GM18909 (cell line): Measurements from ENCODE around the gene WDR3.
"Not testable (repeated sequence)": the region's sequence is repeated elsewhere in the genome, so short reads cannot be mapped to it uniquely, and the experiment has no call there.

Experiments used
- ATAC-seq: cut with Tn5 transposase; IDR thresholded peaks from one replicate; pipeline ENCODE4 v1.9.1; 2021; ENCODE audit warnings: mild to moderate bottlenecking; ENCODE audit not compliant: unreplicated experiment, poor library complexity

Gene WDR3

GRCh38 chr1:117929343-117930172 is at the start of gene WDR3, which contains the start of gene GDAP2:
Gene WDR3 (plus strand): TSS chr1:117929739. CDS start chr1:117933320, 3,581 bp downstream.
Gene GDAP2 (minus strand): TSS chr1:117929621. CDS start chr1:117920357, 9,264 bp downstream.
- peak; percentile 97 for ATAC-seq

- no peak for ATAC-seq
These were observed 45.9 kb upstream of the WDR3 start for GRCh38 chr1:117883616-117884015.

DNA sequence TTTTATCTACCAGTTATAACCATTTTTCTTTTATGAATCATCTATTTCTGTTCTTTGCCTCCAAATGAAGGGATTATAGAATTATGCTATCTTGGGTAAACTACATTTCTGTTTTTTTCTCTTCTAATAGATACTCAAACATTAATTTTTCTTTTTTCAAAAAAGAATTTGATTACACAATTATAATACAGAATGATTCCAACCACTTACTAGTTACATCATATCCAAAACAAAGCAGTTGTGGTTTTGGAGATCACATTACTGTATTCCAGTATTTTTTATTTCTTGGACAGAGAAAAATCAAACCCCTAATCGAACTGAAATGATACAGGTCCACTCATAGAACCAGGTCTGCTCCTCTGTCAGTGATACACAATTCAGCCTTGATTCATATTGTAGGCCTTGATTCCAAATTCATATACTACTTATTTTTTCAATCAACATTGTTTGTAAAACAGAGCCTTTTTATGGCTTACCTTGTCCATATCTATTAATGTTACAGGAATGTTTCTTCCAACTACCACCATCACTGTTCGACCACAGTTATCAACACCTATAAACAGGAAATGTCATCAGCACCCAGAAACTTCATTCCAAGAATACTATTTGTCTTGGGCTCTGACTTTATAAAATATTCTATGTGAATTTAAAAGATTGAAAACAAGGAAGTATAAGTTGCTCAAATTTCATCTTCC is 43.3 kb upstream of the WDR3 start:
- no peak for ATAC-seq

DNA sequence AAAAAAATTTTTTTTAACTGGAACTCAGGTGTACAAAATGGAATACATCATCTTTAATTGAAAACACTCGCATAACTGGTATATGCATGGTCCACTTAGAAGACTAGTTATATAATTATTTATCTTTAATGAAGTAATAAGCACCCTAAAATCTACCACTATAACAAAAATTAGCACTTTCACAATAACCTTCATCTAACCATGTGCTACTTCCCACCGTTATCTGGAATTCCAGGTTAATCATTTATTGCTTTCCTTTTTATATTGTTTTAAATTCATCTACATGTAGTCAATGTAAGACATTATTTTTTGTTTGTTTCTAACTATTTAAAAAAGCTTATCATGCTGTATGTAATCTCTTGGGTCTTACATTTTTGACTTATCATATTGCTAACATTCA is 39.1 kb upstream of the WDR3 start:
- no peak for ATAC-seq

DNA sequence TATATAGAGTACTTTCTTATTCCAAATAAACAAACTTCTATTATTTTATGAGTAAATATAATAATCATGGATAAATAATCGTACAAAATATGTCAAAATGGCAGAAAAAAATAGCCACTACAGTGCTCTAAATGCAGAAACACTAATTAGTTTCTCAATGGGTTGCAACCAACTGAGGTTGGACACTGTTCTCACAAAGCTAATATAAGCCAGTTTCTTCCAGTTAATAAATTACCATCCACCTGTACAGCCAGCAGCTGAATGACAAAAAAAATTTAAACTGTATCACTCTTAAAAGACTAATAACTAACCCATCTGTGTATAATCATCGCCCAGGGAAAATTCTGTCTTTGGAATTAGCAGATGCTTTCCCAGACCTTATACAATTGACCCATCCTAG is 37.0 kb upstream of the WDR3 start:
- no peak for ATAC-seq

DNA sequence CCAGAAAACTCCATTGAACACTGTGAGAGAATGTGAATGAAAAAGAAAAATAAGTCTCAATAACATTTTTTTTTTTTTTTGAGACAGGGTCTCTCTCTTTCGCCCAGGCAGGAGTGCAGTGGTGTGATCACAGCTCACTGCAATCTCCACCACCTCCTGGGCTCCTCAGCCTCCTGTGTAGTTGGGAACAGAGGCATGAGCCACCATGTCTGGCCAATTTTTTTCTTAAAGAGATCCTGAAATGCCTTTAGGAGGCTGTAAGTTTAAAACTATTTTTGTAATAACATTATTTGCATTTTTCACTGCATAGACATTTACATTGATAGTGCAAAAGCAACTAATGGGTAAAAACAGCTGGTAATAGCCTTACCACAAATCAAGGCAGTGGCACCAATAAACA is 35.5 kb upstream of the WDR3 start:
- no peak for ATAC-seq

DNA sequence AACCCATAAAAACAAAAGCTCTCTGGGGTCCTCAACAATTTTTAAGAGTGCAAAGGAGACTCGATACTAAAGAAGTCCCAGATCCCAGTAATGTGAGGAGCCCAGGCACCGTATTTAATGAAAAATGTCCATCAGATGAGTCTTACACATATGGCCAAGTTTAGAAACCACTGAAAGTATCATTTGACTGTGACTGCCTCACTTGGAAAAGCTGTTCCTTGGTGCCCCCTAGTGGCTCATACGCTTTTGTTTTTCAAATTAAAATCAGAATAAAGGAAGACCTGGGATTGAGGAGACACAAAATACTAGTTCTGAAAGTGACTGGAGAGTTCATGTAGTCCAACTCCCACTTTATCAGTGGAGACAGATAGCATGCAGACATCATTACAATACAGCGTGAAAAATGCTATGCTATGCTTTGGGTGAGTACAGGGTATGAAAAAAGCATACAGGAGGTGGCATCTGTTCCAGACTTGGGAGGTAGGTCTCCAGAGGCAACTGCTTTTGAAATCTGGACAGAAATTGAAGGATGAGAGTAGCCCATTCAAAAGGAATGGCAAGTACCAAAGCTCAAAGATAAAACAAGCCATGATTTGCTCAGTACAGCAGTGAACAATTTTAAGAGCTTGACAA is 33.9 kb upstream of the WDR3 start:
- ATAC-seq, result peak; percentile 83

GRCh38 chr1:117897551-117897950 is 32.0 kb upstream of the WDR3 start:
- ATAC-seq, result no peak

GRCh38 chr1:117899801-117900200 is 29.7 kb upstream of the WDR3 start:
- ATAC-seq, result no peak

GRCh38 chr1:117902944-117903343 is 26.6 kb upstream of the WDR3 start:
- ATAC-seq, result no peak

DNA sequence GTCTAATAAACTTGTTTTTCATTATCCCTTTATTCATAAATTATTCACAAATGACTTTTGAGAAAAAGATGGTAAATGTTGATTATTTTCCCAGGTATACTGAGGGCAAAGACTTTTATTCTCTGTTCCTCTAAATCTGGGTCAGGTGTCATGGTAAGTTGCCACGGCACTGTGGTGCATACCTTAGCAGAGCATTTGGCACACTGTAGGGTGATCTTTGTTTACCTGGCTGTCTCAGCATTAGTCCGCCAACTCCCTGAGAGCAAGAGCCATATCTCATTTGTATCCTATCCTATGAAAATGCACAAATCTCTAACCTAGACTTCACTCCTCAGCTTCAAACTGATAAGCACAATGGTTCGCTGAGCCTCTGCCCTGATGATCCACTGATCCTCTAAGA is 25.1 kb upstream of the WDR3 start:
- ATAC-seq, result no peak

DNA sequence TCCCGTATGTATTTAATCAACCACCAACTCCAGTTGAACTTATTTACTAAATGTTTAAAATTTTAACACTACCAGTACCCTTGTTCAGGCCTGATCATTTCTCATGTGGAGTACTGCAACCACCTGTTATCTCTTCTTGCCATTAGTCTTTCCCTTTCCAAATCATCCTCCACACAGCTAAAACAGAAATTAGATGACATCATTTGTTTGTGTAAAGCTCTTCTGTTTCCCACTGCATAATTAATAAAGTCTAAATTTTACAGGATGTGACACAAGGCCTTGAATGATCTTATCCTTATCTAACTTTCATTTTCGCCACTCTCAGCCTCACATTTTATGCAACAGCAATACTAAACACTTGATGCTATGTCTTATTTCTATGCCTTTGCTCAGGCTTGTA is 24.5 kb upstream of the WDR3 start:
- no peak for ATAC-seq

GRCh38 chr1:117911051-117911450 is 18.5 kb upstream of the WDR3 start:
- ATAC-seq, result no peak

GRCh38 chr1:117919376-117919775 is 10.2 kb upstream of the WDR3 start:
- no peak for ATAC-seq

GRCh38 chr1:117921991-117922390 is 7.5 kb upstream of the WDR3 start:
- no peak for ATAC-seq

DNA sequence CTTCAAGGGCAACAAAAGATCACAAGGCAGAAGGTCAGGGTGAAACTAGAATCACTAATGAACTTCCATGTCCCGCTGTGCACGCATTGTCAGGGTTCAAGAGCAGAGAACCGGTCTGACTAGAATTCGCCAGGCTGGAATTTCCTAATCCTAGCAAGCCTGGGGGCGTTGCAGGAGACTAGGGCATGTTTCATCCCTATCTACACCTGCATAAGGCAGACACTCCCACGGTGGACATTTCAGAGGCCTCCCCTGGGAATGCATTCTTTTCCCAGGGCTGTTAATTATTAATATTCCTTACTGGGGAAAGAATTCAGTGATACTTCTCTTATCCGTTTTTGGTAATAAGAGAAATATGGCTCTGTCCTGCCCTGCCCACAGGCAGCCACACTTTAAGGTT is 6.8 kb upstream of the WDR3 start:
- not testable (repeated sequence) for ATAC-seq

- ATAC-seq, result no peak
These were observed 3.6 kb upstream of the WDR3 start for GRCh38 chr1:117925981-117926380.

- ATAC-seq, result peak; percentile 38
These were observed 627 bp upstream of the WDR3 start for GRCh38 chr1:117928881-117929342.

DNA sequence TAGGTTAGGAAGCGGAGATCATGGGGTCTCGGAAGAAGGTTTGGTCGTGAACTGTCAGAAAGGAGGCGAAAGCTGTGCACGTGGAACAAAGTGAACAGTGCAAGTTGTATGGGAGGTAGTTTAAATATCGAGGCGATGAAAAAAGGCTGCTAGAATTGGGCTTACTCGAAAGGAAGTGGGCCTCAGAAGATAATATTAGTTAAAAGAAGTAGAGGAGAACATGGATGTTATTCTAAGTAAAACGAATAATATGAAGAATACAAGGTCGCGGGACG is 571 bp downstream of the WDR3 start:
- ATAC-seq, result no peak

DNA sequence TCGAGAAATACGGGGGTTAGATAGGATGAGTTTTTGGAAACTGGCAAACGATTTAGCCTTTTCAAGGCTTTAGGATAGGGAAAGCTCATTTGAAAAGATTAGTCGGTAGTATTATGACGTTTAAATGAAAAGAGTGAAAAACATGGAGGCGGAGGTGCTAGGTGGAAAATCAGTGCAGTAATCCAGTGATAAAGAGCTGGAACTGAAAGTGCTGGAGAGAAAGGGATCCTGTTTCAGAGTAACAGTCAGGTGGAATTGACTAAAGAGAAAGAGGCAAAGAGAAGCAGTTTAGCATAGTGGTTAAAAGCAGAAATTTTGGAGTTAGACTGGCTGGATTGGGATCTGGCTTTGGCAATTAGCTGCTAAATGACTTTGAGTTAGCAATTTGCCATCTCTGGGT is 945 bp downstream of the WDR3 start:
- no peak for ATAC-seq

- no peak for ATAC-seq
These were observed 3.0 kb downstream of the WDR3 start for GRCh38 chr1:117932576-117932975.
